SHP77 (cell line): ENCODE measurements around the gene MBOAT2.
A peak's percentile ranks its signal among the peaks of the same experiment; 100 is the strongest.

ENCODE experiments used
- DNase-seq, 2 experiments: peaks; one replicate each; lab custom pipeline; 2025; lab: John Stamatoyannopoulos, UW

MBOAT2 gene

DNA sequence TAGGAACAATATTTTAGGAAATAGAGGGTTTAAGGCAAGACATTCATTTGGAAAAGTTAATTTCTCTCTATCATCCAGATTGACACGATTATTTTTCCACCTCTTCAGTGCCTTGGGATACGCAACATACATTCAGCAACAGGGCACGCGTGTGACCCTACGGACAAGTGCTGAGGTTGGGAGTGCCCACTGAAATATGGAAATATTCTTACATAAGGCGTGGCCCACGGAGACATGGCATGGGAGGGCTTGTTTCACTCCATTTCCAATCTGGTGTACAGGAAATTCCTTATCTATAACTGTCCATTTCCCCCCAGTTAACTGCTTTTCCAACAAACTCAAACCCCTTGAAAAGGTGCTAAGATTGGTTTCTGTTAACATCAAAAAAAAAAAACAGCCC, 145.2 kb downstream of the MBOAT2 start:
- no peak for DNase-seq

DNA sequence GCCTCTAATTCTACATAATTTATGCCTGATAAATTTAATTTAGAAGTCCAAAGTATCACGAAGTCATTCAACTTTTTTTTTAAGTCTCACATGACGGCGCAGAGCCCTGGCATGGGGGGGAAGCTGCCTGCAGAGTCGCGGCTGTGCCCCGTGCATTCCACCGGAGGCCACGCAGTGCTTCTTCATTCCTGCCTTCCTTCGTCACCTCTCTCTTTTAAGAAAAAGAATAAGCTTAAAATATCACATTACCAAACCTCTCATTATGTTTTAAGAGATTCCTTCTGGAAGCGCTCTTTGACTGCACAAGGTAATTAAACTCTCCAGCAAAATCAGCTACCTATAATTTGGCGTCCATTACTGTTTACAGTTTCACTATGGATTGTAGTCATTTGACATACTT, 145.8 kb downstream of the MBOAT2 start:
- DNase-seq: no peak

DNA sequence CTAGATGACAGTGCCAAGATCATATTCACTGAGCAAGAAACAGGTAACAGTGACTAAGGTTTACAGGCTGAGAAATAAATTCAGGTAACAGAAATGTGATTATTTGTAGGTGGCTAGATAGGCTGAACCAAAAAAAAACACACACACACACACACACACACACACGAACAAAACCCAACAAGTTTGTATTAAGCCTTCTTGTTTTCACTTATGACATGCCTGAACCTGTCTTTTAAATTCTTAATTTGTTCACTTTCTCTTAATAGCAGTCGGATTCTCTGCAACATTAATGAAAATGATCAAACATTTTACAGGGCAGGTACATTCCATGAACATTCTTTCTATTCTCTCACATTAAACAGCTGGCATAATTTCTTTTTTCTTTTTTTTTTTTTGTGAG, 147.3 kb downstream of the MBOAT2 start:
- no peak for DNase-seq

DNA sequence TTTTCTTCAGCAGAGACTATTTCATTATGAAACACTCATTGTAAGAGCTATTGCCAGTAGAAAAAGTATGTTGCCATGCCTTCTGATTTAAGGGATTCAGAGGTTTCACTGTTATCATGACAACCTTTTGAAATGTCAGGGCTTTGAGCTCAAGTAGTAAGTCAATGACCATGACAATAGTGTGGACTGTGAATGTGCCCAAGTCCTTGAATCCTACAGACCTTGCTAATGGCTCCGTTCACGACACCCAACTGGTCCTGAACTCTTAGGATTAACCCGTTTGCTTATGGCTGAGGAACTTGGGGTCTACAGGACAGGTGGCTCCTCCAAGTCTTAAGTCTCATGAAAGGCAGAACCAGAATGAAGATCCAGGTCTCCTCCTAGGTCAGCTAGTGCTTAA, 148.5 kb downstream of the MBOAT2 start:
- DNase-seq: no peak

DNA sequence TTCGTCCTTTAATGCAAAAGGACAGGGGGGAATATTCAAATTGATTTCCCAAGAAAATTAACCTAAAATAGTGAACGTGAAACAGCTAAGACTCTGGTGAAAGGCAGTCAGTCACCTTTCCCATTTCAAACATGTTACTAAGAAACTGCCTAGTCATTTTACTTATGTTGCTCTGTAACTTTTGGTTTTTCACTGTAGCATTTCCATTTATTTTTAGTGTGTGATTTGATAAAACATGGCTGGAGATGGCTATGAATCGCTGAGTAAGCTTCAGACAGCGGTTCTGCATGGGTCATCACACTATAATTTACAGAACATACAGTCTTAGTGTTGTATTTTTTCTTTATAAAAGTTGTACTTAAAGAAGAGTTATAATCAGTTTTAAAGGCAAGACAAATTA, 150.1 kb downstream of the MBOAT2 start:
- DNase-seq: no peak

DNA sequence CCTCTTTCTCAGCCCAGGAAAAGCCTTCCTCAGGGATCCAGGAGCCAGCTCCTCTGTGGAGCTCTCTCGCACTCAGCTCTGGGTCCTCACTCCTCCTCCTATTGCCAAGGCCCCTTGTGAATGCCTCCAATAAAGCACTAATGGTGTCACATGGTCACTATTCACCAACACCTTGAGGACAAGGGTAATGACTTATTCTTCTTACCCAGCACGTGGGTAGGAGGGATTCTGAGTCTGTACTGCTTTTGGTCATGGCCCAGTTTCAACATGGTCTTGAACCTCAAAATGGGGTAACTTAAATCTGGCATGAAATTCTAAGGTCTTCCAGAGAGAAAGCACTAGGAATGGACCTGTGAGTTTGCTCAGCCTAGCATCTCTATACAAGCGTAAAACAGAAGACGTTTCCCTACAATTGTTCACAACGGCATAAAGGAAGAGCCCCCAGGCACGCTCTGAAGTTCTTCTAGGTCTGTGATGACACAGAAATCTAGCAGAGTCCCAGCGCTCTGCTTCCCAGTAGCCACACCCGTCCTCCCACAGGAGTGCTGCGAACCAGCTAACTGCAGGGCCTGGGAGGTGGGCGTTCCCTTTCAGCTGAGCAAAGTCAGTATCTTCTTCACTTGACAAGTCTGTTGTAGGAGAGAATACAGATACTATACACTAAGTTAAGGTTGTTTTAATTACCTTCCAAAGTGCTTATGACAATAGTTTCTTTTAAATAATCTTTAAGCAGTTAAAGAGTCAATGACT, 151.5 kb downstream of the MBOAT2 start:
- no peak for DNase-seq

DNA sequence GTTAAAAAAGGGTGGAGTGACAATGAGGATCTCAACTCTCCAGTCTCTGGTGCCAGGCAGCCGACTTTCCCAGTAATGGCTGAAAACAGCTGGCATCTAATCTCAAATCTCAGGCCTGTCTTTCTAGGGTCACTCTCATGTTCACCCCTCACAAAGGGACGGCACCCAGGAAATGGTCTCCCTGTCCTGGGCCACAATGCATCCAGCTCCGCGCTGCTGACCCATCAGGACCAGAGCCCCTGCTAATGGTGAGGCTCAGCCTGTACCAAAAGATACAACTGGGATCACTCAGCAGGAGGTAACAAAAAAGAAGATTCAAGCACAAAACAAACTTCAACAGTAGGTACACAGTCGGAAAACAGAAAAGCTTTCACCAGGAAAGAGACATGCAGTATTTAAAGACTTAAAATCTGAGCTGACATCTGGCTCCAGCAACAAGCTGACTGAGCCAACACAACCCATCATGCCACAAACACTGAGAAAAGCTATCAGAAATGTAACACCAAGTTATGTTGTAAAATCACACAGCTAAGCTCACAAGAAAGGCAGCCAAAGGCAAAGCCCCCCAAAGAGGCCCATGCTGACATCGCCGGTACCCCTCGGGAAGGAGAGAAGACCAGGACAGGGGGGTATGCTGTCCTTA, 152.5 kb downstream of the MBOAT2 start:
- DNase-seq: no peak

DNA sequence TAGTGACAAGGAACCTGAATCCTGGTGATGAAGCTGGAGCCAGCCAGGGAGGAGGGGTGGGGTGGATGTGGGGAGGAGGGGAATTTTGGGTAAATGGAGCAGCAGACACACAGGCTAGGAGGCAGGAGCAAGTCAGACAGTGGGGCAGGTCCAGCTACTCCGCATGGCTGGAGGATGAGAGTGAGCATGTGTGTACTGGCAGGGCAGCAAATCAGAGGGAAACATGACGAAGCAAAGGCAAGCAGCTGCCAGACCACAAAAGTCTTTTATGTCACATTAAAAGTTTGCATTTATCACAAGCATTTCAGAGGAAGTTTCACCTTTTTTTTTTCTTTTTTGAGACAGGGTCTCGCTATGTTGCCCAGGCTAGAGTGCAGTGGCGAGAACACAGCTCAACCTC, 154.2 kb downstream of the MBOAT2 start:
- no peak for DNase-seq

DNA sequence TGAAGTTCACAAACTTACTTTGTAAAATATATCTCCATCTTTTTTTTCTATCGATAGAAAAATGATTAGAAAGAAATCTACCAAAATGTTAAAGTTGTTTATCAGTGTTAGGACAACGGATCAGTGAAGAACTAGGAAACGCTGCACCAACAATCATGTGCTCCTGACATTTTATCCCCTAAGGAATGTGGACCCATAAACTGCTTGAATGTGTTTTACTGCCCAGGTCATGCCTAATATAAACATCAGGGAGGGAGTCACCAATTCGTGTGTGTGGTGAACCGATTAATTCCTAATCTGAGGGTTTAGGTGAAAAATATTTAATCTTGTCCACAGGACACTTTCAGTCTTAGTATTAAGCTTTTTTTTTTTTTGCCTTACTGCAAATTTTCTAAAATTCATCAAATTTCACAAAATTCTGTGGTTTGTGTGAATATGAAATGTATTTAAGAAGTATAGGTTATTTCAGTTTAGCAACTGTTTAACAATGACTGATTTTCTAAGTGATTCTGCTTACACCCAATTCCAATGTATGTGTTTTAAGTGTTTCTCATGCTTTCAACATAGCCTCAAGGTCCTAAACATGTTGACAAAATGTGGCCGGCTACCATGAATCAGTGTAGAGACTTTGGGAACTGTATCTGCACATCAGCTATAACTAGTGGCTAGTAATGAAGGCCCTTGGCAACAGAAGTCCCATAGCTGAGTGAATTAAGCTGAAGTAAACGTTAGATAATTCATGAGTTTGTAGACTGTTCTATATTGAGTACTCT, 155.0 kb downstream of the MBOAT2 start:
- no peak for DNase-seq

DNA sequence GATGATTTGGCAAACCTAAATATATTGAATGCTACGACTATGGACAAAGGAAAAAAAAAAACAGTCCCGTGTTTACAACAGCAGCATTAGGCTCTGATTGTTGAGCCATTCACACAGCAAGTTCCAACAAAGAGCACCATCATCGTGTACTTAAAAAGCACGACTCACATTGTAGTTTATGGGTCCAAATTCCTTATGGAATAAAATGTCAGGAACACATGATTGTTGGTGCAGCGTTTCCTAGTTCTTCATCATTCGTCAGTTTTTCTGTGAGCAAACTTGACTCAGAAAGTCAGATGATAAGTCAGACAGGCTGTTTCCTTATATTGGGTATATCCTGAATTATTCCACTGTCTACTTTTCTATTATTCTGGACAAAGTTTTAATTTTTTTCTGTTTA, 156.1 kb downstream of the MBOAT2 start:
- DNase-seq: no peak

DNA sequence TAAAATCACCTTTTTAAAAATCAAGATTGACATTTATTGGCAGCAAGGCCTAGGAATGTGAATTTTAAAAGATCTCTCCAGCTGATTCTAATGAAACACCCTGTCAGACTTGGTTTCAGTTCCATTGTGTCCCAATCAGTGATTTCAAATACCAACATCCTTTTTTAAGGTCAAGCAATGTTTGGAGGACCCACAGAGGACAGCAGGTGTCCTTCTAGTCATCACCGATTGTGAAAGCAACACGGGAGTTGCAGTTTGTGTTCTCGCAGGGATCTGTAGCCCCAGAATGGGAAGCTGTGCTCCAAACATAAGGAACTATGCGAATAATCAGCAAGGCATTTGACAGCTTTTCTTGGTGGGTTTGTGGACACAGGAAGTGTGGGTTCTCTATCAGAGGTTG, 161.6 kb downstream of the MBOAT2 start:
- no peak for DNase-seq

DNA sequence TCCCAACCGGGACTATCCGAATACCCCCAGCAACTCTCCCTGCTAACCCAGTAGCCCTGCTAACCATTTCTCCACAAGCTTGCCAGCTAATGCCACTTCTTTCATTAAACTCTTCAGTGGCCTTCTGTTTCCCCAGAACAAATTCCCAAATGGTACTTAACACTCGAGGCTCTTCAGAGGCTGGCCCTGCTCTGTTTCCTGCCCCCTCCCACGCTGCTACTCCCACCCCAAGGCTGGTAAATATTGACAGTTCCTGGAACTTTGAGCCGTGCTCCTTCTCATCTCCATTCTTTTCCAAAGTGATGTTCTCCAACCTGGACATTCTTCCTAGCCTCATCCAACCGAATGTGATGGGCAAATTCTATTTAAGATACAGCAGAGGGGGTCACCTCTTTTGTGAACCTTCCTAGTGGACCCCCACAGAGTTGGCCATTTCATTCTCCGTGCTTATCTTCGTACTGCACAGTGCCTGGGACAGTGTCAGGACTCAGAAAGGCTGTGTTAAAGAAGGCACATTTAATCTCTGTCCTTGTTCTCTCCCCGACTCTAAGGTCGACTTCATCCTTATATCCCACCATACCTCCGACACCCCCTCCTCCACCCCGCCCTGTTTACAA, 162.9 kb downstream of the MBOAT2 start:
- DNase-seq: no peak

DNA sequence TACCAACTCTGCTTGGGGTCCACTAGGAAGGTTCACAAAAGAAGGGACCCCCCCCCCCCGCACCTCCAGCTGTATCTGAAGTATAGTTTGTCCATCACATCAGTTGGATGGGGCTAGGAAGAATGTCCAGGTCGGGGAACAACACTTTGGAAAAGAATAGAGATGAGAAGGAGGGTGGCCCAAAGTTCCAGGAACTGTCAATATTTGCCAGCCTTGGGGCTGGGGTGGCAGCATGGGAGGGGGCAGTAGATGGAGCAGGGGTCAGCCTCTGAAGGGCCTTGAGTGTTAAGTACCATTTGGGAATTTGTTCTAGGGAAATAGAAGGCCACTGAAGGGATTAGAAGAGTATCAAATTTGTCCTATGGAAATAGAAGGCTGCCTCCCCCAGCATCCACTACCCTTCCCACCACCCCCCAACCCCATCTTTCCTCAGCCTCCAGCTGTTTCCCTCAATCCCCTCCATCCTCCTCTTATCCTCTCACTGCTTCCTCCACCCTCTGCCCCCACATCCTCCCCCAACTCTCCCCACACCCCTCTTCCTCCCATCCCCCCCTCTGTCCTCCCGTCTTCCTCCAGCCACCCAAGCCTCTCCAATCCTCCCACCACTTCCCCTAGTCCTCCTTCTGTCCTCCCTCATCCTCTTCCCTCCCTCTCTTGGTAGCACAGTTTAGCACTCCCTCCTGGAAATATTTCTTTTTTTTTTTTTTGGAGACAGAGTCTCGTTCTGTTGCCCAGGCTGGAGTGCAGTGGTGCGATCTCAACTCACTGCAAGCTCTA, 164.1 kb downstream of the MBOAT2 start:
- no peak for DNase-seq

DNA sequence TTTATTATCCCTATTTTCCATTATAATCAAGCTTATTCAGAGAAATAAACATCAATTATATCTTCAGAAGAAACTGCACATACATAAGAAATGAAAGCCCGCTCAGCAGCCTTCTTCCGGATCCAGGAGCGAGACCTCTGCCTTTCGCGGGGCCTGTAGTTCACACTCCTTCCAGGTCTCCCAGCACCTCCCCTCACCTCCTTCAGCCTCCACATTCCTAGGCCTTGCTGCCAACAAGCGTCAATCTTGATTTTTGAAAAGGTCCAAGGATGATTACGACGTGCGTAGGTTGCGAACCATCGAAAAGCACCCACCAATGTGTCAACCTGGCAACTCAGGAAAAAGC, 165.7 kb downstream of the MBOAT2 start:
- DNase-seq: peak in 1 of 2 experiments; percentile 57

DNA sequence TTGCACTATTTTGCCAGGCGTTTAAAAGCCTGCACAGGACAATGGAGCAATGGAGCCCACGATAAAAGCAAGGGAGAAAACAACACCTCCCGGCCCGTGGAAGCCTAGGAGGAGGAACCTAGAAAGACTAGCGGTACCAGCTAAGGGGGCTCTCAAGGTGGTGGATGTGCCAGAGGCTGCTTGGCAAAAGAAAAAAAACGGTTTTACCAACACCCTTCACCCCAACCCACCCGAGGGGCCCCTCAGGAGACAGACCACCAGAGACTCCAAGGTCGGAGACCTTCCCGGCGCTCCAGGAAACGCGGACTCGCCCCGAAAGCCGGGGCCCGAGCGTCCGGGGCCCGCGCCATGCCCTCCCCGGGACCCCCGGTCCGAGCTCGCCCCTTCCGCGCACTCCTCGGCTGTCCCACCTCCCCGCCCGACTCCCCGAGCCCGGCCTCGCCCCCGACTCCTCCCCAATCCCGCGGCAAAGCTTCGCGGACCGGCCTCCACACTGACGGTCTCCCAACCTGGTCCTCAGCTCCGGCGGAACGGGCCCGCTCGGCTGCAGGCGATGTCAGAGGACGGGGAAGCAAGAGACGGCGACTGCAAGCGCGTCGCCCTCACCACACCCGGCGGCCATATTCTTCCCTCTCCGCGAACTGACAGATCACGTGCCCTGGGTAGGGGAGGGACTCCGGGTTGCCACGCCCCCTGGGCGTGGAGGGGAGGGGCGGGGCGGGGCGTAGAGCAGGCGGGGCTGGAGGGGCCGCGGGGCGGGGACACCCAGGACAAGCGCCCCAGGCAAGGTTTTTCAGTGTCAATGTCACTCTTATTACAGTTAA, 166.3 kb downstream of the MBOAT2 start, which contains the start of gene KIDINS220:
TSS of gene KIDINS220 (minus strand) at position 643 of the 824 bp plus-strand sequence. CDS start 10,520 bp downstream, outside the sequence.
- peak; percentile 63 to 74 for DNase-seq

DNA sequence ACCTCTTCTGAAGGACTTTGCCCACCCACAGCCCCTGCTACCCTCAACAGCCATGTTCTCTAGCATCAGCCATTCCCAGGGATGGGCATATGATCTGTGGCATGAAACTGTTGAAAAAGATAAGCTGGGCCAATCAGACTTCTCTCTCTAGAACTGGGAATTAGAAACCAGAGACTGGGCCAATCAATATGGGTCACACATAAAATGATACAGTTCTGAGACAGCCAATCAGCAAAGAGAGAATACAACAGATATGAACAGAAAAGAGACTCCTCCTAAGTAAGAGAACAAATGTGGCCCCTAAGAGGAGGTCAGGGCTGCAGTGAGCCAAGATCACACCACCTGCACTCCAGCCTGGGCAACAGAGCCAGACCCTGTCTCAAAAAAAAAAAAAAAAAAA, 168.2 kb downstream of the MBOAT2 start:
- DNase-seq: no peak

DNA sequence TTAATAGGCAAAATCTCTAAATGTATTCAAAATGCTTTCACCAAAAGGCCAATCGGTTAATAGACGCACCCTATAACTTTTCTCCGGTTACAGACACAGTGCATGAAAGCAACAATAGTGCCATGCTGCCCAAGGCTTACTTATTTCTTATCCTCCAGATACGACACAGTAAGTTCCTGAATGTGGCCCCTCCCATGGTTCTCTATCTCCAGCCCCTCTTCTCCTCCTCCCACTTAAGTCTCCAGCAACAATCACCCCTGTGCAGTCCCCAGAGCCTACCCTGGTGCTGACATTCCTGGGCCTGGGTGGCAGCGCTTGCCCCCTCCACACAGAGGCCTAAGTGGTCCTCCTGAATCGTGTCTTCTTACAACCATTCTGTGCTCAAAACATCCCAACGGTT, 169.6 kb downstream of the MBOAT2 start:
- no peak for DNase-seq

DNA sequence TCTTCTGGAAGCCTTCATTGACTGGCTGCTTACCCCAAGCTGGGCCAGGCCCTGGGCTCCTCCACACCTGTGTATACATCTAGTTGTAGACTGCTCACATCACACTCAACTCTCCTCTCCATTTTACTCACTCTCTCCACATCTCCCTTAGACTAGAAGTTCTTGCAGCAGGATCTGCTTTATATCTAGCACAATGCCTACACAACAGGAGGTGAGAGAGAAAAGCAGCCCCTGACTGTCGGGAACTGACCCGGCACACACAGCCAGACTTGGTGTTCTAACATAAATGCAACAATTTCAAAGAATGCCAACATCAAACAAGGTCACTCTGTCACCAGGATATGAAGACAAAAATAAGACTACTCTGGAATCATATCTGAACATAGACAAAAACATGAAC, 172.0 kb downstream of the MBOAT2 start:
- DNase-seq: no peak

DNA sequence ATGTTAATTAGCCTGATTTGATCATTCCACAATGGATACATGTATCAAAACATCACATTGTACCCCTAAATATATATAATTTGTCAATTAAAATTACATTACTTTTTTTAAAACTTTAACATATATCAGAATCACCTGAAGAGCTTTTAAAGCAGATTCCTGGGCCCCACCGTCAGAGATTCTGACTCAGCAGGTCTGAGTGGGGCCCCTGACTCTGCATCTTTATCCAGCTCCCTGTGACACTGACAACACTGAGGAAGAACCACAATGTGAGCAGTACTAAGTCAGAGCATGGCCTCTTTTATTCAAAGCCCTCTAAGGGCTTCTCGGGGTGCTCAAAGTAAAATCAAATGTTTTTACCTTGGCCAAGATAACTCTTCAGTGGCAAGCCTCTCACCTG, 175.8 kb downstream of the MBOAT2 start:
- no peak for DNase-seq

DNA sequence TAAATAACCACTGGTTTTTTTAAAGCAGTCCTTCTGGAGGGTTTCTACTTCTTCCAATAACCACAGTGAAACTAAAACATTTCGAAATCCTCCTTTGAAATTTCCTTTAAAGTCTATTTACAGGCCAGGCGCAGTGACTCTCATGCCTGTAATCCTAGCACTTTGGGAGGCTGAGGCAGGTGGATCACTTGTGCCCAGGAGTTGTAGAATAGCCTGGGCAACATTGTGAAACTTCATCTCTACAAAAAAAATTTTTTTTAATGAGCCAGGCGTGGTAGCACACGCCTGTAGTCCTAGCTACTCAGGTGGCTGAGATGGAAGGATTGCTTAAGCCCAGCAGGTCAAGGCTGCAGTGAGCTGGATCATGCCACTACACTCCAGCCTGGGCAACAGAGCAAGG, 181.3 kb downstream of the MBOAT2 start:
- DNase-seq: no peak
